ENCODE results near the gene EBLN2.

DNA sequence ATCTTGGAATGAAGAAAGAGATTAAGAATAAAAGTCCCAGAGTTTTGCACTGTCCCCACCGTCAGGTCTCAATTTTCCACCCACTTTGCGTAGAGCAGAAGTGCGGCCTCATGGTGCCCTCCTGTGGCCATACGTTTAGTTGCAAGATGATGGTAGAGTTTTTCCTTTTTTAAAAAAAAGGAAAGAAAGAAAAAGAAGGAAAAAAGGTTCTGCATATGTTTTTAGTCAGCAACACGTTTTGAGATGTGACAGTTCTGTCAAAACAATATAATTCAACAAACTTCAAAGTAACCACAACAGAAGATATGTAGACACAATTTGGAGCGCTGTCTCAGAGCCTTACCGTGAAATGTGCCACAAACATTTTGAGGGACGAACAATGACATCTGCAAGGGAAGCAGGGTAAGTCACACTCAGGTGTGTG, 24.6 kb downstream of the EBLN2 start:
- TF ChIP-seq CTCF (IDR thresholded peaks at IDR 0.05) = peak; percentile 45 to 72 (median 65)
- TF ChIP-seq POLR2A (IDR thresholded peaks at IDR 0.05) = no peak
- TF ChIP-seq EP300 (IDR thresholded peaks at IDR 0.05) = no peak

Measured in ovary (tissue), 3 donors.